GM06990 (cell line): ENCODE data around the gene REEP3.

ENCODE experiments used
- DNase-seq: peaks from one replicate; pipeline ENCODE4 v3.0.0-alpha.2; 2011; ENCODE audit not compliant: insufficient read length; ENCODE audit errors: extremely low read depth
- H3K27me3 ChIP-seq: replicated peaks from 2 replicates; pipeline ENCODE4 v1.6.0; 2011; ENCODE audit warnings: low read length; ENCODE audit not compliant: control insufficient read depth, insufficient read depth
- H3K36me3 ChIP-seq: 2 replicates; pipeline ENCODE4 v1.5.1; 2011; ENCODE audit warnings: low read length; ENCODE audit not compliant: control insufficient read depth, insufficient read depth
- H3K4me3 ChIP-seq: replicated peaks from 2 replicates; pipeline ENCODE4 v1.5.1; 2011; ENCODE audit warnings: low read depth, mild to moderate bottlenecking, control low read depth, low read length
- TF ChIP-seq, protein P1 (sequence below): IDR thresholded peaks from 2 replicates; pipeline ENCODE4 v1.5.1; 2011; ENCODE audit warnings: low read length, control low read depth, mild to moderate bottlenecking, inconsistent platforms; ENCODE audit not compliant: insufficient read depth, poor library complexity, severe bottlenecking

The REEP3 gene

DNA sequence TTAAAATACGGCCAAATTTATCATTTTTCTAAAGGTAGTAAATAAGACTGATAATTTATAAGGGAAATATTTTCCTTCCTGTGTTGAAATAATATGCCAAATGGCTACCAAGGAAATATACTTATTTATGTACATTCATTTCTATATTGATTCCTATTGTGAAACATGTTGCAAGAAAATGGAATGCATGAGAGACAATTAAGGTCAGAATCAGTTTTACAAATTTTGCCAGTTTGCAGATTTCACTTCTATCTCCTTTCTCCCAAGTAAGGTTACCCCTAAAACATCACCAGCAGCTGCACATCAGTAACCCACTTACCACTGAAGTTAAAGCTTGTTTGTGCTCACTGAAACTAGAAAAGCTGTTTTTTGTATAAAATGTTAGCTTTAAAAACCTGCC, 19.2 kb upstream of the REEP3 start:
- no peaks in the 10 kb centered on the region for H3K36me3 ChIP-seq
- DNase-seq: no peak
- H3K4me3 ChIP-seq: no peak overlapping the region
- H3K27me3 ChIP-seq: no peaks in the 10 kb centered on the region
- TF ChIP-seq, protein P1, sequence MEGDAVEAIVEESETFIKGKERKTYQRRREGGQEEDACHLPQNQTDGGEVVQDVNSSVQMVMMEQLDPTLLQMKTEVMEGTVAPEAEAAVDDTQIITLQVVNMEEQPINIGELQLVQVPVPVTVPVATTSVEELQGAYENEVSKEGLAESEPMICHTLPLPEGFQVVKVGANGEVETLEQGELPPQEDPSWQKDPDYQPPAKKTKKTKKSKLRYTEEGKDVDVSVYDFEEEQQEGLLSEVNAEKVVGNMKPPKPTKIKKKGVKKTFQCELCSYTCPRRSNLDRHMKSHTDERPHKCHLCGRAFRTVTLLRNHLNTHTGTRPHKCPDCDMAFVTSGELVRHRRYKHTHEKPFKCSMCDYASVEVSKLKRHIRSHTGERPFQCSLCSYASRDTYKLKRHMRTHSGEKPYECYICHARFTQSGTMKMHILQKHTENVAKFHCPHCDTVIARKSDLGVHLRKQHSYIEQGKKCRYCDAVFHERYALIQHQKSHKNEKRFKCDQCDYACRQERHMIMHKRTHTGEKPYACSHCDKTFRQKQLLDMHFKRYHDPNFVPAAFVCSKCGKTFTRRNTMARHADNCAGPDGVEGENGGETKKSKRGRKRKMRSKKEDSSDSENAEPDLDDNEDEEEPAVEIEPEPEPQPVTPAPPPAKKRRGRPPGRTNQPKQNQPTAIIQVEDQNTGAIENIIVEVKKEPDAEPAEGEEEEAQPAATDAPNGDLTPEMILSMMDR: no peak

GRCh38 chr10:63502832-63503231, 18.4 kb upstream of the REEP3 start:
- TF ChIP-seq, protein P1: no peak

GRCh38 chr10:63503395-63503794, 17.8 kb upstream of the REEP3 start:
- Histone ChIP-seq H3K27me3 (no peaks in the 10 kb centered on the region), H3K4me3 (no peak overlapping the region), H3K36me3 (no peaks in the 10 kb centered on the region)
- TF ChIP-seq, protein P1: no peak
- no peak for DNase-seq

More at GRCh38 chr10:63502832-63503231, 18.4 kb upstream of the REEP3 start:
- no peaks in the 10 kb centered on the region for H3K27me3 ChIP-seq
- H3K4me3 ChIP-seq: no peak overlapping the region
- no peaks in the 10 kb centered on the region for H3K36me3 ChIP-seq
- no peak for DNase-seq

- DNase-seq: no peak
- Histone ChIP-seq H3K27me3 (no peaks in the 10 kb centered on the region), H3K36me3 (no peaks in the 10 kb centered on the region), H3K4me3 (no peak overlapping the region)
- TF ChIP-seq, protein P1: no peak
These were observed 16.9 kb upstream of the REEP3 start for GRCh38 chr10:63504145-63504881.

DNA sequence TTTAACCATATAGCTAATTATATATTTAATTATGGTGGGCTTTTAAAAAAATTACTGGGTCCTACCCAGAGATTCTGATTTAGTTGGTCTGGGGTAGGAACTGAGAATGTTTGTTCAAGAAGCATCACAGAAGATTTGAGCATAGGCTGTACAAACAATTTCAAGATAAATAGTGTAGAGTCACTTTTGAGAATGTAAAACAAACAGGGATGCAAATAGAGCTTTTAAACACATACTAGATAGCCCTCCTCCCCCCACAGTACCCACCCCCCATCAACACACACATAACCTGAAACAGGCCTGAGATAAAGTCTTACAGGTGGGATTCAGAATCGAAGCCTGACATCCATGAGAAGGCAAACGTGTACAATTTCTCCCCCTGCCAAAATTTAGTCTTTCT, 15.6 kb upstream of the REEP3 start:
- no peaks in the 10 kb centered on the region for H3K27me3 ChIP-seq
- DNase-seq: no peak
- H3K36me3 ChIP-seq: no peaks in the 10 kb centered on the region
- TF ChIP-seq, protein P1: no peak
- H3K4me3 ChIP-seq: no peak overlapping the region
